MM.1S (cell line): ENCODE results near the gene GPC5.

ENCODE experiments used
- DNase-seq: peaks from one replicate; pipeline ENCODE4 v3.0.0-alpha.2; 2015
- H2AFZ ChIP-seq: fragments of 300-600 bp; sonication (generic); 2 replicates; pipeline ENCODE4 v1.6.0; 2016; ENCODE audit warnings: antibody characterized with exemption, low read length
- H3F3A ChIP-seq: fragments of 300-600 bp; sonication (generic); 2 replicates; pipeline ENCODE4 v1.6.1; 2016; ENCODE audit warnings: mild to moderate bottlenecking, antibody characterized with exemption, low read length, moderate library complexity, mixed read lengths; ENCODE audit not compliant: insufficient read depth
- H3K27ac ChIP-seq: fragments of 300-600 bp; sonication (generic); 2 replicates; pipeline ENCODE4 v1.5.1; 2016; ENCODE audit warnings: mild to moderate bottlenecking, low read length
- H3K27me3 ChIP-seq: fragments of 300-600 bp; sonication (generic); replicated peaks from 2 replicates; pipeline ENCODE4 v1.6.0; 2016; ENCODE audit warnings: low read length; ENCODE audit not compliant: insufficient read depth
- H3K36me3 ChIP-seq: fragments of 300-600 bp; sonication (generic); replicated peaks from 2 replicates; pipeline ENCODE4 v1.6.1; 2016; ENCODE audit warnings: mild to moderate bottlenecking, low read length, mixed read lengths; ENCODE audit not compliant: insufficient read depth
- H3K4me1 ChIP-seq: fragments of 300-600 bp; sonication (generic); 2 replicates; pipeline ENCODE4 v1.6.1; 2016; ENCODE audit warnings: low read length, mixed read lengths
- H3K4me2 ChIP-seq: fragments of 300-600 bp; sonication (generic); 2 replicates; pipeline ENCODE4 v1.6.0; 2016; ENCODE audit warnings: low read depth, low read length
- H3K4me3 ChIP-seq: fragments of 300-600 bp; sonication (generic); 2 replicates; pipeline ENCODE4 v1.5.1; 2016; ENCODE audit warnings: low read length, mixed read lengths
- H3K79me2 ChIP-seq: fragments of 300-600 bp; sonication (generic); 2 replicates; pipeline ENCODE4 v1.6.1; 2016; ENCODE audit warnings: mixed run types, low read length, mixed read lengths
- H3K9ac ChIP-seq: fragments of 300-600 bp; sonication (generic); 2 replicates; pipeline ENCODE4 v1.6.1; 2016; ENCODE audit warnings: low read length, mixed read lengths
- H3K9me2 ChIP-seq: fragments of 300-600 bp; sonication (generic); replicated peaks from 2 replicates; pipeline ENCODE4 v1.6.1; 2016; ENCODE audit warnings: mild to moderate bottlenecking, low read length, mixed read lengths; ENCODE audit not compliant: insufficient read depth
- H3K9me3 ChIP-seq: fragments of 300-600 bp; sonication (generic); replicated peaks from 2 replicates; pipeline ENCODE4 v1.6.1; 2016; ENCODE audit warnings: mild to moderate bottlenecking, low read length, mixed read lengths; ENCODE audit not compliant: insufficient read depth
- H4K20me1 ChIP-seq: fragments of 300-600 bp; sonication (generic); 2 replicates; pipeline ENCODE4 v1.6.1; 2016; ENCODE audit warnings: mild to moderate bottlenecking, low read length, moderate library complexity, mixed read lengths; ENCODE audit not compliant: insufficient read depth
- CTCF ChIP-seq: fragments of 300-600 bp; sonication (generic); IDR thresholded peaks from 2 replicates; pipeline ENCODE4 v1.5.1; 2016; ENCODE audit warnings: antibody characterized with exemption, low read length, mixed read lengths
- EZH2 ChIP-seq: fragments of 300-600 bp; sonication (generic); optimal IDR thresholded peaks from 2 replicates; pipeline ENCODE3; 2017; ENCODE audit warnings: low read depth, mild to moderate bottlenecking, antibody characterized with exemption, low read length, mixed read lengths
- EZH2phosphoT487 ChIP-seq: fragments of 300-600 bp; sonication (generic); IDR thresholded peaks from 2 replicates; pipeline ENCODE4 v1.6.1; 2018; ENCODE audit warnings: antibody characterized with exemption, low read length

Gene GPC5

GRCh38 chr13:92727118-92727517, 1328.7 kb downstream of the GPC5 start:
- H3K27ac ChIP-seq = no peak overlapping the region
- no peaks in the 10 kb centered on the region for H3K79me2 ChIP-seq
- no peaks in the 10 kb centered on the region for H3K9me2 ChIP-seq
- TF ChIP-seq EZH2 = no peak
- no peak for TF ChIP-seq CTCF
- no peak for TF ChIP-seq EZH2phosphoT487
- H3K9me3 ChIP-seq = no peaks in the 10 kb centered on the region
- no peaks in the 10 kb centered on the region for H4K20me1 ChIP-seq
- no peak overlapping the region for H3K4me2 ChIP-seq
- no peaks in the 10 kb centered on the region for H3K27me3 ChIP-seq
- H3K4me1 ChIP-seq = no peaks in the 10 kb centered on the region
- H3K4me3 ChIP-seq = no peak overlapping the region
- no peaks in the 10 kb centered on the region for H3F3A ChIP-seq
- no peak overlapping the region for H2AFZ ChIP-seq
- DNase-seq = no peak
- no peaks in the 10 kb centered on the region for H3K36me3 ChIP-seq
- no peak overlapping the region for H3K9ac ChIP-seq

- no peak overlapping the region for H3K9ac ChIP-seq
- no peak overlapping the region for H3K4me2 ChIP-seq
- no peaks in the 10 kb centered on the region for H3K9me2 ChIP-seq
- TF ChIP-seq EZH2 (no peak), CTCF (no peak), EZH2phosphoT487 (no peak)
- H3K27ac ChIP-seq = no peak overlapping the region
- H2AFZ ChIP-seq = no peak overlapping the region
- no peaks in the 10 kb centered on the region for H3K9me3 ChIP-seq
- no peak for DNase-seq
- H3K36me3 ChIP-seq = no peaks in the 10 kb centered on the region
- no peaks in the 10 kb centered on the region for H4K20me1 ChIP-seq
- H3F3A ChIP-seq = no peaks in the 10 kb centered on the region
- H3K4me3 ChIP-seq = no peak overlapping the region
- H3K4me1 ChIP-seq = no peaks in the 10 kb centered on the region
- H3K27me3 ChIP-seq = no peaks in the 10 kb centered on the region
- H3K79me2 ChIP-seq = no peaks in the 10 kb centered on the region
Observed at GRCh38 chr13:92734068-92734467, 1335.6 kb downstream of the GPC5 start.

- Histone ChIP-seq H3K4me1 (no peaks in the 10 kb centered on the region), H3K9me3 (no peaks in the 10 kb centered on the region), H3K27ac (no peak overlapping the region), H4K20me1 (no peaks in the 10 kb centered on the region), H3K79me2 (no peaks in the 10 kb centered on the region), H3K9me2 (no peaks in the 10 kb centered on the region), H3K9ac (no peak overlapping the region), H2AFZ (no peak overlapping the region), H3K4me3 (no peak overlapping the region), H3K4me2 (no peak overlapping the region), H3K27me3 (no peaks in the 10 kb centered on the region), H3F3A (no peaks in the 10 kb centered on the region), H3K36me3 (no peaks in the 10 kb centered on the region)
- no peak for DNase-seq
- no peak for TF ChIP-seq EZH2
- no peak for TF ChIP-seq EZH2phosphoT487
- no peak for TF ChIP-seq CTCF
Observed at GRCh38 chr13:92734545-92734944, 1336.1 kb downstream of the GPC5 start.
